ENCODE results near the gene HOXD3. TPM values are rescaled to one million over a fixed set of nuclear protein-coding genes. Genes with fewer than 3 reads are reported as not detected.

The HOXD3 gene
- polyA plus RNA-seq, 1 of the 3 experiments (the other 2 are of a cell fraction), result 0.81 TPM

- Histone ChIP-seq H3K9me3 (no peaks in the 10 kb centered on the region), H3K4me1 (ENCODE audit: control insufficient read depth in 1 of 2, insufficient read depth in 2 of 2, low read depth in 1 of 2, low read length in 1 of 2) (peaks cover 0 to 8% of the 10 kb centered on the region in 2 experiments; a peak in 2 of 4 replicates), H4K20me1 (ENCODE audit: insufficient read depth) (no peaks in the 10 kb centered on the region), H3K9me2 (no peaks in the 10 kb centered on the region), H3K4me3 (ENCODE audit: low read depth in 2 of 2, low read length in 1 of 2) (no peak overlapping the region), H3K9ac (no peak overlapping the region), H2AFZ (ENCODE audit: low read depth) (no peak overlapping the region), H3K27me3 (ENCODE audit: insufficient read depth) (peaks cover 70% of the 10 kb centered on the region; the same call in 1 of the 2 replicates), H3K4me2 (no peak overlapping the region), H3K79me2 (ENCODE audit: insufficient read depth) (no peaks in the 10 kb centered on the region), H3F3A (replicated peaks; ENCODE audit: insufficient read depth) (peaks cover 3% of the 10 kb centered on the region), H3K36me3 (replicated peaks in 1 of 2; ENCODE audit: control insufficient read depth in 1 of 2, insufficient read depth in 2 of 2, low read length in 1 of 2) (no peaks in the 10 kb centered on the region), H3K27ac (ENCODE audit: low read depth in 2 of 2, low read length in 1 of 2) (no peak overlapping the region)
- ChIA-PET POLR2A (interaction anchor here (0.6 kb wide), 1 partner anchor 8 kb away, joined by 3 read pairs; no protein-coding TSS in a partner anchor), CTCF (interaction anchor here (0.7 to 17.7 kb wide), 19 partner anchors 10 to 1036 kb away, joined by 3 to 264 read pairs (median 7); partner anchors contain the start of genes EVX2, HOXD12, HOXD13 and HOXD9)
- 78% methylated on average over 24 of the region's 40 CpGs for WGBS (ENCODE audit: low lambda C conversion rate)
- no peak for DNase-seq
- TF ChIP-seq CHD2 (IDR thresholded peaks at IDR 0.05; ENCODE audit: low read length, partially characterized antibody) (no peak), FOXJ3 (CRISPR knock-in tag; IDR thresholded peaks at IDR 0.05) (no peak), ZBTB33 (IDR thresholded peaks at IDR 0.05; ENCODE audit: borderline replicate concordance, low read depth) (no peak), PBX3 (IDR thresholded peaks at IDR 0.05) (no peak), SMC3 (IDR thresholded peaks at IDR 0.05; ENCODE audit: low read depth, low read length) (no peak), MXI1 (IDR thresholded peaks at IDR 0.05; ENCODE audit: low read depth, low read length) (no peak)
Measured at GRCh38 chr2:176112375-176113302, 44.5 kb upstream of the HOXD3 start.

GRCh38 chr2:176114120-176114929 lies 42.8 kb upstream of the HOXD3 start:
- Histone ChIP-seq H3K9ac (no peak overlapping the region), H3K4me1 (ENCODE audit: control insufficient read depth in 1 of 2, insufficient read depth in 2 of 2, low read depth in 1 of 2, low read length in 1 of 2) (peaks cover 0 to 10% of the 10 kb centered on the region in 2 experiments; a peak in 2 of 4 replicates)
- DNase-seq, result no peak

More at GRCh38 chr2:176114120-176114929, 42.8 kb upstream of the HOXD3 start:
- Histone ChIP-seq H3K36me3 (replicated peaks in 1 of 2; ENCODE audit: control insufficient read depth in 1 of 2, insufficient read depth in 2 of 2, low read length in 1 of 2) (no peaks in the 10 kb centered on the region), H4K20me1 (ENCODE audit: insufficient read depth) (no peaks in the 10 kb centered on the region), H3K4me3 (ENCODE audit: low read depth in 2 of 2, low read length in 1 of 2) (no peak overlapping the region), H3K27ac (ENCODE audit: low read depth in 2 of 2, low read length in 1 of 2) (no peak overlapping the region), H3K27me3 (ENCODE audit: insufficient read depth) (peaks cover 71% of the 10 kb centered on the region; the same call in 1 of the 2 replicates), H3K4me2 (no peak overlapping the region), H3K79me2 (ENCODE audit: insufficient read depth) (no peaks in the 10 kb centered on the region), H3K9me3 (no peaks in the 10 kb centered on the region), H3F3A (replicated peaks; ENCODE audit: insufficient read depth) (peaks cover 2% of the 10 kb centered on the region), H3K9me2 (no peaks in the 10 kb centered on the region), H2AFZ (ENCODE audit: low read depth) (no peak overlapping the region)
- TF ChIP-seq CHD2 (IDR thresholded peaks at IDR 0.05; ENCODE audit: low read length, partially characterized antibody), result no peak
- TF ChIP-seq RXRA (IDR thresholded peaks at IDR 0.05; ENCODE audit: borderline replicate concordance, low read depth), result no peak
- no peak for TF ChIP-seq YY1 (IDR thresholded peaks at IDR 0.05; ENCODE audit: low read depth)
- no peak for TF ChIP-seq NFIC (IDR thresholded peaks at IDR 0.05; ENCODE audit: borderline replicate concordance)
- TF ChIP-seq POLR2AphosphoS5 (IDR thresholded peaks at IDR 0.05; ENCODE audit: low read depth, low read length), result no peak
- TF ChIP-seq FOXJ3 (CRISPR knock-in tag; IDR thresholded peaks at IDR 0.05), result no peak
- no peak for TF ChIP-seq MXI1 (IDR thresholded peaks at IDR 0.05; ENCODE audit: low read depth, low read length)
- no peak for TF ChIP-seq EP300 (IDR thresholded peaks at IDR 0.05; ENCODE audit: borderline replicate concordance in 1 of 2, low read depth in 1 of 2, low read length in 1 of 2)
- TF ChIP-seq ELF1 (IDR thresholded peaks at IDR 0.05), result no peak
- TF ChIP-seq PBX3 (IDR thresholded peaks at IDR 0.05), result no peak
- no peak for TF ChIP-seq SIN3A (IDR thresholded peaks at IDR 0.05; ENCODE audit: borderline replicate concordance, low read depth, low read length)
- no peak for TF ChIP-seq RFX5 (IDR thresholded peaks at IDR 0.05; ENCODE audit: low read length)
- TF ChIP-seq, protein P1, sequence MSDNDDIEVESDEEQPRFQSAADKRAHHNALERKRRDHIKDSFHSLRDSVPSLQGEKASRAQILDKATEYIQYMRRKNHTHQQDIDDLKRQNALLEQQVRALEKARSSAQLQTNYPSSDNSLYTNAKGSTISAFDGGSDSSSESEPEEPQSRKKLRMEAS (IDR thresholded peaks at IDR 0.05; ENCODE audit: low read depth), result no peak
- no peak for TF ChIP-seq NRF1 (IDR thresholded peaks at IDR 0.05; ENCODE audit: low read depth, low read length)
- POLR2A ChIA-PET, result no interaction called here
- WGBS (ENCODE audit: low lambda C conversion rate), result 86% methylated on average over 25 of the region's 26 CpGs
- CTCF ChIA-PET, result interaction anchor here (0.7 to 17.7 kb wide), 12 partner anchors 9 to 1033 kb away, joined by 3 to 264 read pairs (median 4); partner anchors contain the start of genes HOXD12, HOXD13 and HOXD9
